ENCODE results near the gene DDX1. TPM values are rescaled to one million over a fixed set of nuclear protein-coding genes. Genes with fewer than 3 reads are reported as not detected.

DDX1 gene
- 161 and 169 TPM in 2 replicates for polyA plus RNA-seq

GRCh38 chr2:15591692-15592463, at the start of gene DDX1:
DDX1 (plus strand) TSS chr2:15591868; CDS start chr2:15591934, 66 bp downstream.

DNA sequence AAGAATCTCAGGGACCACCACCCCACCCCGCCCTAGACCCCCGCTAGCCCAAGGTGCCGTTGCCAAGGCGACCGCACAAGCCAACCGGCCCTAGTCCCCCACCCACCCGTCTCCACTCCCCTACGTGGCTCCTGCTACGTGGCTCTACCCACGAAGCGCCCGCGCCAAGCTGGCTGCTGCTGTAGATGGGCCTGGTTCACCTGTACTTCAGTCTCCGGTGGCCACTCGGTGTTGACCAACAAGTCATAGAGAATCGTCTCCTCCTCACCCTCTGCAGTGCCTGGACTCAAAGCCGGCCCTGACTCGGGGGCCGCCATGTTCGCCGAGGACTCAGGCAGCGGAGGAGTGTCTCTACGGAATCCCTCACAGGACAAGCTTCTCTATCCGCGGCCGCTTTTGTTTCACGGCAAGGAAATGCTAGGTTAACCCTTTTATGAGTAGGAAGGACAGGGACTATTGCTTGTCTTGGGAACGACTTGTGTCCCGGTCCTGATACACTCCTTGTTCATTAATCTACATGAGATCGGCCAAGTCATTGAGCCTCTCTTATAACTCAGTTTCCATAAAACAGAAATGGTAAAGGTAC, 30.6 kb upstream of the DDX1 start, which contains the start of gene NBAS:
Gene NBAS, minus strand, starts transcription at position 347 of the 586 bp plus-strand sequence. Its CDS starts 30 bp downstream, at position 317.

Other genes starting within 250 kb of the DDX1 start
- gene NBAS, start 30.5 kb upstream of the DDX1 start, polyA plus RNA-seq = 19.2 and 22.7 TPM in 2 replicates

Measured in Purkinje cell (primary cell).